Measurements from ENCODE around the gene KLRF2.

Gene KLRF2

DNA sequence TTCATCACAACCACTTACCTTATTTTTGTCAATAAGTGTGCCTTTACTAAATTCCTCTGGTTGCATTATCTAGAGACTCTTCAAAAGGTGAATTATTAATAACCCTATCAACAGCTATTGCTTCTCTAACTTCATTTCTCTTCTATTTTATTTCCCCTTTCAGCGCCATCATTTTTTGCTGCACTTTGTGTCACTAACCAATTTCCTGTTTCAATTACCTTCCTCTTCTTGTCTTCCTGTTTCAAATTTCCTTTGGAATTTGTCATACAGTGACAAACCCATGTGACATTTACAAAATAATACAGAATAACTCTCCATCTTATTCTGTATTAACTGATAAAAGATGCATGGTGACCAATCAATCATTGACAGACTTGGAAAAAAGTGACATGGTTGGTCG is 63.1 kb downstream of the KLRF2 start:
- no peak overlapping the region for H2BK120ac ChIP-seq (ENCODE audit: insufficient read depth, low read length, poor library complexity)
- H3K23ac ChIP-seq (ENCODE audit: low read length): no peak overlapping the region
- no peak overlapping the region for H3K4me2 ChIP-seq (ENCODE audit: low read length)
- WGBS (ENCODE audit: extremely low coverage, insufficient coverage, insufficient read length): 100% methylated on average over 1 of the region's 2 CpGs
- H3K27me3 ChIP-seq (ENCODE audit: insufficient read depth, low read length): no peaks in the 10 kb centered on the region
- H3K4me1 ChIP-seq (ENCODE audit: control insufficient read depth in 1 of 2, insufficient read depth in 2 of 2, low read length in 2 of 2): no peaks in the 10 kb centered on the region
- no peaks in the 10 kb centered on the region for H3K9me3 ChIP-seq (ENCODE audit: insufficient read depth, low read depth, low read length)
- H3K79me2 ChIP-seq (ENCODE audit: control insufficient read depth, insufficient read depth, low read length, poor library complexity): no peaks in the 10 kb centered on the region
- no peak for DNase-seq
- no peak overlapping the region for H3K4ac ChIP-seq (ENCODE audit: low read depth, low read length)
- H2BK5ac ChIP-seq (ENCODE audit: low read depth, low read length, poor library complexity): no peak overlapping the region
- no peak overlapping the region for H3K4me3 ChIP-seq (ENCODE audit: low read depth, low read length)
- no peak overlapping the region for H2AK5ac ChIP-seq (ENCODE audit: low read length)
- no peak overlapping the region for H4K8ac ChIP-seq (ENCODE audit: low read depth, low read length)
- H3K27ac ChIP-seq (ENCODE audit: low read depth, low read length): no peak overlapping the region
- H2BK12ac ChIP-seq (ENCODE audit: low read length): no peak overlapping the region
- no peak overlapping the region for H3K9ac ChIP-seq (ENCODE audit: low read length)
- H4K91ac ChIP-seq (ENCODE audit: low read depth, low read length): no peak overlapping the region
- no peaks in the 10 kb centered on the region for H3K79me1 ChIP-seq (ENCODE audit: low read length)
- no peak overlapping the region for H2AFZ ChIP-seq (ENCODE audit: insufficient read depth, low read length, poor library complexity)
- no peak overlapping the region for H3K18ac ChIP-seq (ENCODE audit: low read length)
- no peak overlapping the region for H3K14ac ChIP-seq (ENCODE audit: low read length)
- no peaks in the 10 kb centered on the region for H3K36me3 ChIP-seq (ENCODE audit: control insufficient read depth in 1 of 2, insufficient read depth in 2 of 2, low read length in 2 of 2)
- no peak overlapping the region for H4K12ac ChIP-seq (ENCODE audit: low read depth, low read length)

Measured in trophoblast cell (in vitro differentiated cells and primary cell).